RWPE1 (cell line): Measurements from ENCODE around the gene PHKG2.

Experiments used
- CTCF ChIA-PET: fragments of 350-600 bp; sonication (Branson Sonifier 250); formaldehyde crosslinking; extraction: SDS; loops from one replicate; lab custom pipeline; 2021; lab: Yijun Ruan, JAX
- POLR2A ChIA-PET: fragments of 400-600 bp; formaldehyde crosslinking; extraction: SDS; loops from one replicate; lab custom pipeline; 2020; ENCODE audit warnings: antibody characterized with exemption; ENCODE audit not compliant: low non-redundant PET; lab: Yijun Ruan, JAX
- DNase-seq: peaks from one replicate; pipeline ENCODE4 v3.0.0; 2012; ENCODE audit warnings: low spot score
- H3K27ac ChIP-seq: fragments of 450-650 bp; 2 replicates; pipeline ENCODE4 v1.5.1; 2017
- TF ChIP-seq, protein P1 (sequence below): fragments of 450-650 bp; conservative IDR thresholded peaks from 2 replicates; pipeline ENCODE4 v1.5.1; 2017; ENCODE audit warnings: low read depth, mild to moderate bottlenecking

Gene PHKG2

DNA sequence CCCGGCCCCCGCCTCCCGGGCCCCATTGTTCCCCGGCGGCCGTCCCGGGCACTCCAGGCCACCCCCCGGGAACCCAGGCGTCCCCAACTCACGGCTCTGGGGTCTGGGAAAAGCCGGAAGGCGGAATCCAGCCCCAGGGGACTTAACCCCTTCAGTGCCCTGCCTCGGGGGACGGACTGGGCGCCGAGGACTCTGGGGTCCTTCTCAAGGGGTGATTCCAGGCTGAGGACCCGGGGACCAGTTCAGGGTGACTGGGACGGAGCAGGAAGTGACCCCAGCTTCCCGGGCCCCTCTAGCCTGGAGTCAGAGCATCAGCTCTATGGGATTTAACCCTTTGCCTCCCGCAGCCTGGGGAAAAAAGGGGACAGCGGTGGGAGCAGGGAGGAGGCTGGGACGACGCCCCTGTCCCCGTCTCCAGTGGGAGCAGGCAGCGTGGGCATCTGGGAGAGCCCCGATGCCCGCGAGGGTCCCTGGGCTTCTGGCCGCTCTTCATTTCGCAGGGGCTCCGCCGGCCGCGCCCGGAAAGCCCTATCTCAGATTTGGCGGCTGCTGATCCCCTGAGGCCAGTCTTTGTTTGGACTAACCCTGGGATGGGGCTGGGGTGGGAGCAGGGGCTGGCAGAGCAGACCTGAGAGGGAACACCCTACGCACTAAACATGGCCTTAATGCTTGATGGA, 38.8 kb downstream of the PHKG2 start, which contains the start of gene ZNF629:
ZNF629 (minus strand) TSS at position 270 of the 677 bp plus-strand sequence. CDS start 2,723 bp downstream, outside the sequence.
- POLR2A ChIA-PET, result interaction anchor here (0.6 to 1.5 kb wide), 2 partner anchors 18 to 21 kb away, joined by 3 to 12 read pairs; no protein-coding TSS in a partner anchor
- DNase-seq, result peak; percentile 62

DNA sequence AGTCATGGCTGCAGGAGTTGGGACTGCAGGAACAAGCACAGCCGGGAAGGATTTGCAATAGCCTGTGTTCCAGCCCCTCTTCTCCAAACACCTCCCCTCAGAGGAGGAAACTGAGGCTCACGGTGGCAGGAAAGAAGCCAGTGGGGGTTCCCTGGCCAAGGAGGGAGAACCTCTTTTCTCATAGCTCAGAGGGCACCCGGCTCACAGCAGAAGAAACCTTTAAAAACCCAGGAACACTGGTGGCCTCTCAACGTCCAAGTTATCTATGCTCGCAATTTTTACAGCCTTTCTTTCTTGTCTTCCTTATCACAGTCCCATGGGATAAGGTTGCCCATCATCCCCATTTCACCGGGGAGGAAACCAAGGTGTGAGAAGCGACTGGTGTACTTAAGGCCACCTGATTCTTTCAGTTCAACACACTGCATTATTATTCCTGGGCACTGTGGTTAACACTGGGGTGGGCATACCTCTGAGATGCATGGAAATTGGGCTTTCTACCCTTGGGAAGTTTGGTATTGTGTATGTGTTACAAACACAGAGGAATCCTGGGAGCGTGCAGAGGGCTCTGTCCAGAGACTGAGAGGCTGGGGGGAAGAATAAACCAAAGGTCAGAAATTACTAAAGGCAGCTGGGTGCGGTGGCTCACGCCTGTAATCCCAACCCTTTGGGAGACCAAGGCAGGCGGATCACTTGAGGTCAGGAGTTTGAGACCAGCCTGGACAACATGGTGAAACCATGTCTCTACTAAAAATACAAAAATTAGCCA, 39.6 kb downstream of the PHKG2 start:
- peak overlapping the region; percentile 84 for H3K27ac ChIP-seq
- CTCF ChIA-PET, result no interaction called here
- POLR2A ChIA-PET, result interaction anchor here (1.5 kb wide), 1 partner anchor 18 kb away, joined by 12 read pairs; no protein-coding TSS in a partner anchor
- DNase-seq, result no peak
- TF ChIP-seq, protein P1, sequence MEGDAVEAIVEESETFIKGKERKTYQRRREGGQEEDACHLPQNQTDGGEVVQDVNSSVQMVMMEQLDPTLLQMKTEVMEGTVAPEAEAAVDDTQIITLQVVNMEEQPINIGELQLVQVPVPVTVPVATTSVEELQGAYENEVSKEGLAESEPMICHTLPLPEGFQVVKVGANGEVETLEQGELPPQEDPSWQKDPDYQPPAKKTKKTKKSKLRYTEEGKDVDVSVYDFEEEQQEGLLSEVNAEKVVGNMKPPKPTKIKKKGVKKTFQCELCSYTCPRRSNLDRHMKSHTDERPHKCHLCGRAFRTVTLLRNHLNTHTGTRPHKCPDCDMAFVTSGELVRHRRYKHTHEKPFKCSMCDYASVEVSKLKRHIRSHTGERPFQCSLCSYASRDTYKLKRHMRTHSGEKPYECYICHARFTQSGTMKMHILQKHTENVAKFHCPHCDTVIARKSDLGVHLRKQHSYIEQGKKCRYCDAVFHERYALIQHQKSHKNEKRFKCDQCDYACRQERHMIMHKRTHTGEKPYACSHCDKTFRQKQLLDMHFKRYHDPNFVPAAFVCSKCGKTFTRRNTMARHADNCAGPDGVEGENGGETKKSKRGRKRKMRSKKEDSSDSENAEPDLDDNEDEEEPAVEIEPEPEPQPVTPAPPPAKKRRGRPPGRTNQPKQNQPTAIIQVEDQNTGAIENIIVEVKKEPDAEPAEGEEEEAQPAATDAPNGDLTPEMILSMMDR, result no peak

More for the DNA sequence above, 38.8 kb downstream of the PHKG2 start, which contains the start of gene ZNF629:
- TF ChIP-seq, protein P1, result no peak
- peak within 1 kb of the TSS; percentile 84 for H3K27ac ChIP-seq
- CTCF ChIA-PET, result no interaction called here

DNA sequence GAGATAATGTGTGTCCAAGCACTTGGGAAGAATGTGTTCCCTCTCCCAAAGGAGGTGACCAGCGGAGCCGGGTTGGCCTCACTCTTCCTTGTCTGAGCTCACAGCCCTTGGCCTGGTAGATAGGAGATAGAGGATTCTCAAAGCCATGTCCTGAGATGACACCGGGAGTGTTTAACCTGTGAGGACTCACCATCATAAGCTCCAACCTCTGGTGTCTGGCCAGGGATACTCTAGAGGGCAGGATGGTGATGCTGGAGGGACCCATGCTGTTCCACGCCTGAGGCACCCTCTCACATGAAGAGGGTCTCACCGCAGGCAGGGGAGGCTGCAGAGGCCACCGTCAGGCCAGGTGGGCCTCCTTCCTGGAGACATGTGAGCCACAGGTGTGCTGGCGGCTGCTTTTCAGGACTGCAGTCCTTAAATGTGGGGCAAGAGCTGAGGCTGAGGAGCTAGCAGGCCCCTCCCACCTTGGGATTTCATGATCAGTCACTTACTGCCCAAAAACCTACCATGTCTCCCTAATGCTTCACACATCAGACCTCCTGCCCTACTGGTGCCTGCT, 45.4 kb downstream of the PHKG2 start:
- DNase-seq, result no peak
- no peak overlapping the region for H3K27ac ChIP-seq
- CTCF ChIA-PET, result no interaction called here
- TF ChIP-seq, protein P1, result no peak
- POLR2A ChIA-PET, result no interaction called here

DNA sequence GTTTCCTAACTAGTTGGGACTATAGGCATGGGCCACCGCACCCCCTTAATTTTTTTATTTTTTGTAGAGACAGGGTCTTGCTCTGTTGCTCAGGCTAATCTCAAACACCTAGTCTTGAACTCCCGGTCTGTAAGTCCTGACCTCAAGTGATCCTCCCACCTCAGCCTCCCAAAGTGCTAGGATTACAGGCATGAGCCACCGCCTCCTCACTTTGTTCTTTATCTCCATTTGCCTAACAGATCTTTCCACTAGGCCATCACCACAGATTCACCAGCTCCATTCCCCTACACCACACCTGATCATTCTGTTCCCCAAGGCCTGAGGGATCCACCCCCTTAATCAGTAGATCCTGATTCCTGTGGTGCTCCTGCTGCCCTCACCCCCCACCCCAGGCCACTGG, 46.4 kb downstream of the PHKG2 start:
- CTCF ChIA-PET, result no interaction called here
- TF ChIP-seq, protein P1, result no peak
- DNase-seq, result no peak
- POLR2A ChIA-PET, result no interaction called here
- no peak overlapping the region for H3K27ac ChIP-seq

DNA sequence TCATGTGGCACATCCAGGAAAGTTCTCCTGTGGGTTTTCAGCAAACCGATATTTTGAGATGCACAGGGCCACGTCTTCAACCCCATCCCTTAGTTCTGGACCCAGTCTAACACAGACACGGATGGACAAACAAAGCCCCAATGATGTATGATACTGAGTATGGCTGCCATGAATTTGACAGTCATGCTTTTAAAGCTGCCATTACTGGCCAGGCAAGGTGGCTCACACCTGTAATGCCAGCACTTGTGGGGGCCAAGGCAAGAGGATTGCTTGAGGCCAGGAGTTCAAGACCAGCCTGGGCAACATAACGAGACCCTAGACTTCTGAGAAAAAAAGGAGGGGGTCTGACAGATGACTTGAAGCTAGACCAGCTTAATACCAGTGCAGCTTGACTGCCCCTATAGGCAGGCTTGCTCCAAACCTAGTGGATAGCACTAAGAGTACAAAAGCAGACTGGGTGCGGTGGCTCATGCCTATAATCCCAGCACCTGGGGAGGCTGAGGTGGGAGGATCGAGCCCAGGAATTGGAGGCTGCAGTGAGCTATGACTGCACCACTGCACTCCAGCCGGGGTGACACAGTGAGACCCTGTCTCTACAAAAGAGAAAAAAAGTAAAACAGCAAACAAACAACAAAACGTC, 49.6 kb downstream of the PHKG2 start:
- H3K27ac ChIP-seq, result no peak overlapping the region
- no peak for DNase-seq
- ChIA-PET CTCF (interaction anchor here (0.6 to 1.3 kb wide), 3 partner anchors 14 to 729 kb away, joined by 4 to 6 read pairs (median 4); no protein-coding TSS in a partner anchor), POLR2A (no interaction called here)
- TF ChIP-seq, protein P1, result no peak
